Measurements from ENCODE around the gene NIN.

NIN gene

DNA sequence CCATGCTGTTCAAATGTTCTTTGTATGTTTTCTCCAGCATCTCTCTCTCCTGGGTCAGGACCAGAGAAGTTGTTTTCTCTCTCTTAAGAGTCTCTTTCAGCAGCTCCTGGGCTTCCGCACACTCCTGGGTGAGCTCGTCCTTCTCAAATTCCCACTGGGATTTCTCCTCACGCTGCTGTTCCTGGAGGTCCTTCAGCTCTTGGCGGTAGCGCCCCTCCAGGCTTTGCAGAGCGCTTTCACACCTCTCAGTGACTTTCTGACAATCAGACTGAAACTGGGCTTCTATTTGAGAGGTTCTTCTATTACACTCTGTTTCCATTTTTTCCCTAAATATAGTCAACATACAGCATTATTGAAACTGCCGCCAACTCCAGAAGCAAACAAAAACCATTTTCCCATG lies 72.7 kb downstream of the NIN start:
- no peak for DNase-seq

DNA sequence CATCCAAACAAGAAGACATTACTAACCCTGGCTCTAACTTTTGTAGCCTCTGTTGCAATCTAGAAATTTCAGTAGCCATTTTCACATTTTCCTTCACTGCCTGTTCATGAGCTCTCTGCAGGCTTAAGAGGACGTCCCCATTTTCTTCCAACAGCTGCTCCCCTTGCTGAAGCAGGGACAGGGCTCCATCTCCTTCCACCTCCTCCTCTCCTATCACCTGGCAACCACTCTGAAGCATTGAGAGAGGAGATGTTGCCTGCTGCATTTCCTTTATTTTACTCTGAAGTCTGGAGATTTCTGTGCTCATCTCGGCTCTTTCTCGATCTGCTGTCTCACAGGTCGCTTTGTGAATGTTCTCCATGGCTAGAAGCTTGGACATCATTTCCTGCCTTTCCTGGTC lies 73.3 kb downstream of the NIN start:
- no peak for DNase-seq

DNA sequence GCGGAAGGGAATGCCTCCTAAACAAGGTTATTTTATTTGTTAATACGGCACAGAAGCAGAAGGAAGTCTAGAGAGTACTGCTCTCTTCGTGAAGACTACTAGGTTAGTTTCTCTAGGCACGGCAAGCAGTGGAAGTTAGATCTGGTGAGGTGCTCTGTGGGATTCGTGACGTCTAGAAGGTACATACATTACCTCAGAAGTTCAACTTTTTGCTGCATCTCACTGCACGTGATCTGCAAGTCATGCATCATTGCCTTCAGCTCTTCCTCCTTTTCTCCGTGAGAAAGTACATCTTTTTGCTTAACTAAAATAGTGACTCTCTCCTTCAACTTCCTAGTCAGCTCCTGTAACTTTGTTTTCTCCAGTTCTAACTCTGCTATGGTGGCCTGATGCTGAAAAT lies 74.7 kb downstream of the NIN start:
- DNase-seq = no peak

DNA sequence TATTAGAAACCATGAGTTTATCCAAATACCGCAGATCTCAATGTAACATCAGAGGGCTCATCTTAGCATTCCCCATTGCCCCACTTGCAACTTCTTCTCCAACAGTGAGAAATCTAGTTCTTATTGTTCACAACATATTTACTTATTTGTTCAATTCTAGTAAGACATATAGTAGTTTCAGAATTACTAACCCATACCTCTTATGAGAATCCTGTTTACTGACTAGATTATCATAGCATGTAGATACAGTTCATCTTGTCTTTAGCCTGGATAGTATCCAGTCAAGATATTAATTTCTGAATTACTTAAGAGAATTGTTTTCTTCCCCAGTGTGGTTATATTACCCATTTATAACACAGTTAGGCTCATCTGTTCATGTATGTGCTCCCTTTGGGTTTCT lies 80.6 kb downstream of the NIN start:
- DNase-seq = no peak

DNA sequence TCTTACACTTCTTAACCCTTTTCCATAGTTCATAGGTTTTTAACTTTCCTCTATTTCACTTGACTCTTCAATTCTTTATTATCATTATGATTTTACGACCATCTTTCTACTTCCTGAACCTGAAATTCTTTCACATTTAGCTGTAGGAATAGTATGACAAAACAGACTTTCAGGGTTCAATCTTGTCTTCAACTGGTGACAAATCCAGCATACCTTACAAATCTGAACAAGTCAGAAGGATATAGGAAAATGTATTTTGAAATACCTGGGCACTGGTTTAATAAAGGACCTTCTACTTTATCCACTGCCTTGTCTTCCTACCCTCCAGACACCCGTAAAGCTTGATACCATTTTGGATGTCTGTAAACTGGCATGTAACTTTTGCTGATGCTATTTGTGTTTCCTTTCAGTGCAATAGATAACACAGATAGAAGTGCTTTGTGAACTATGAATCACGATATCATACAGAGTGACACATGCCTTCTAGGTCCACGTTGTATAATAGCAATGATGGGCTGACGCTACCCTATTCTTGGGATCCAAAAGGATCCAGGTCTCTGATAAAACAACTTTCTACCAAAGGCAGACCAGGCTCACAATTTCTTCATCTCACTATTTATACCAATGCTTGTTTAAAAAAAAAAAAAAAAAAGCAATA lies 85.4 kb downstream of the NIN start:
- DNase-seq = no peak

DNA sequence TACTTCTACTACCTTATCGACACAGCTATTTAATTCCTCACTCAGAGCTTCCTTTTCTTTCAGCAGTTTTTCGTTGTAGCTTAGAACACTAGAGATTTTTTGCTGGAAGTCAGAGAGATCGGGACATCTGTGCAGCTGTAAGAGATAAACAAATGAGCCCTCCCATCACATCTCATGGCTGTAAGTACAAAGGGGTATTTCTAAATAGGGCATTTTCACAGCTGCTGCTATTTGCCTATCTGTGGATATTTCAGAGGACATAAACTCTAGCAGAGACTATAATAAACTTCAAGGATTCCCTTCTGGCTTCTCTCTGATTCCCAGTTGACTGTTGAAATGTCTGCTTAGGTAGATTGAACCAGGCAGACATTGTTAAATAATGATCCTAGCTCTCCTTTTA lies 86.7 kb downstream of the NIN start:
- no peak for DNase-seq

DNA sequence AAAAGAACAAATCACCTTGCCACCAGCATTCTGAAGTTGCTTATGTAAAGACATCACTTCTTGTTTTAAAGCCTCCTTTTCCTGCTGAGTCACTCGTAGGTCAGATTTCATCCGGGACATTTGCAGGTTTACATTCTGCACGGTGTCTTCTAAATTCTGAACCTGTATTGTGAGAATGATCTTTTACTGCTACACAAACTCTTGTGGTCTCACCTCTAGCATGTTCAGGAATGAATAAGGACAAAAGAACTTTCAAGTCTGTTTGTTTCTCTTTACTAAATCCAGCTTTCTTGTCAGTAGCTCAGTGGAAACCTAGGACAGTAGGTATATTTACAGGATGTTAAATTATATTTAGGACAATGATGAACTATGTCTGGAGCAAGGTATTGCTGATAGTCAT lies 89.4 kb downstream of the NIN start:
- no peak for DNase-seq

DNA sequence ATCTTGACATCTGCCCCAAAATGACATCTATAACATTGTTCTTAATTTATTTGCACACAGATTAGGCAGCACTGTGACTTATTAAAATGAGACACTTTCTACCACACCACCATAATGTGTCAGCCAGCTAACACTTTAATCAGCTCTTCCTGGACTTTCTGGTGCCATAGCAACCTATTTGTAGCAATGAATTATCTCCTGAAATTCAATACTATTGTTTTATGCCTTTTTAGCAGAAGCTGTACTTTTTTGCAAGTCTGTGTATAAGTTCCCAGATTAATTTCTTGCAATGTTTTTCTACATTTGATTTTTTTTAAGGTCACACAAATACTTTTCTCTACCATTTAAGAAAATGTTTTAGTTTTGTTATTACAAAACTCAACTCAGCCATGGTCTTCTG lies 90.1 kb downstream of the NIN start:
- no peak for DNase-seq

DNA sequence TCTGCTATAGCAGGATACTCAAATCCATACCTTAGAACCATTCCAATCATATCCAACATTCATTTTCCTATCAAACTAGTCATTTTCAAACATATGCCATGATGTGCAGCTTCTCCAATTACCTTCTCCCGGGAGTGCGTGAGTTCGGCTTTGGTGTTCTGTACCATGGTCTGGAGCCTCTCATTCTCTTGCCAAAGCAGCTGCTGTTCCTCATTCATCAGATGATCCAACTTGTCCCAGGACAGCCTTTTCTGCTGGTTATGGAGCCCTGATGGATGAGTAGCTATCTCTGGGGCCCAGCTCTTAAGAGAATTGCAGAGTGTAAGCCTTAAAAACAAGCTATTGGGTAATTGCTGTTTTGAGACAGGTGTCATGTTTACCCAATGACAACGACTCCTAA lies 91.8 kb downstream of the NIN start:
- no peak for DNase-seq

DNA sequence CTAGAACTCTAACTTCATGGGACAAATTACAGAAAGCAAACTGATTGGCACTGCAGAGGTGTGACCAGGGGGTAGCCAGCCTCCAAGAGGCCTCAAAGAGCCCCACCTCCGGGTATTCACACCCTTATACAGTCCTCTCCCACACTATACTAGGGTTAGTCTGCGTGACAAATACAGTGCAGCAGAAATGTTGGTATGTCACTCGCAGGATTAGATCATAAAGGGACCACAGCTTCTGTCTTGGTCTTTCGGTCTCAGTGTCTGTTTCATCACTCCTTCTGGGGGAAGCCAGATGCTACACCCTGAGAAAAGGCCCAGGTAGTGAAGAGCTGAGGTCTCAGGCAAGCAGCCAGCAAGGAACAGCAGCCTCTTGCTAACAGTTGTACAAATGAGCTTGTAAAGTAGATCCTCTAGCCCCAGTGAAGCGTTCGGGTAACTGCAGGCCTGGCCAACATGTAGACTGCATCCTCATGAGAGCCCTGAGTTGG lies 94.0 kb downstream of the NIN start:
- no peak for DNase-seq

DNA sequence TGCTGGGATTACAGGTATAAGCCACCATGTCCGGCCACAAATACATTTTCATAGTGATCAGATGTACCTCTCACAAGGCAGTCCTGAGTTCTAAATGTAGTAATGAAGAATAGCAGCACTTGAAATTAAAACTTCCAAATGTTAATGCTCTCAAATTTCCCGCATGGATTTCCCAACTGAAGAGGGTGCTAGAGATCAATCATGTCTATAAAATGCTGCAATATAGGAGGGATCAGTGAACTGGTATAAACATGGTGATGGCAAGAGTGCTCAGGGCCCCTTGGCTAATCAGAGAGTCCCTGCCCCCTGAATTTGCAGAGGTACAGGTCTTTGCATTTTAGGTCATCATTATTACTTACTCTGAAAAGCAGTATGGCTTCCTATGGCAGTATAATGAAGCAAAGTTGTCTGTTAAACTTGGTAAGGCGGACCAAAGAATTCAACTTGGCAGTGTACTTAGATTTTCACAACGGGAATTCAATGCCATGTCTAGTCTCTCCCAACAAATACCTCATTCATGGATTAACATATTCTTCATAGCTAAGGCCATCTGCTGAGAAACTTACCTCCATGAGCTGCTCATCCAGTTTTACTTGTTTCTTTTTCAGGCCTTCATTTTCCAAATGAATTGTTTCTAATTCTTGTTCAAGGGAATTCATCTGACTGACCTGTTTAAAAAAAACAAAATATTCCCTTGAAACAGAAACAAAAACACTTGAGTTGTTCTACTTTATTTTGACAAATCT lies 95.8 kb downstream of the NIN start:
- no peak for DNase-seq

DNA sequence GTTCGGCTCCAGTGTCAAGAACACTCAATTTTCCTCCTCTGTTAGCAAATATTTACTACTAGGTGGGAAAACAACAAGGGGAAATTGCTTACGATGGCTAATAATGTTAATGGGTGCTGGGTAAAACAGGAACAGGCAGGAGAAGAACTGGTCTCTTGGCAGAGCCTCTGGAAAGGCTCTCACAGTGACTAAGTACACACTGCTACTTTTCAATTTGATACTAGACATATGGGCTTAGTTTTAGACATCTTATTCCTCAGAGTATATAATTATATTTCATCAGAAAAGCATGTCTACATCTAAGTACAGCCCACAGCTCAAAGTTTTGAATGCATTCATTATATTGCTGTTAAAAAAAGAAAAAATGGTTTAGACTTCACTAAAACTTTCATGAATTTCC lies 97.5 kb downstream of the NIN start:
- no peak for DNase-seq

DNA sequence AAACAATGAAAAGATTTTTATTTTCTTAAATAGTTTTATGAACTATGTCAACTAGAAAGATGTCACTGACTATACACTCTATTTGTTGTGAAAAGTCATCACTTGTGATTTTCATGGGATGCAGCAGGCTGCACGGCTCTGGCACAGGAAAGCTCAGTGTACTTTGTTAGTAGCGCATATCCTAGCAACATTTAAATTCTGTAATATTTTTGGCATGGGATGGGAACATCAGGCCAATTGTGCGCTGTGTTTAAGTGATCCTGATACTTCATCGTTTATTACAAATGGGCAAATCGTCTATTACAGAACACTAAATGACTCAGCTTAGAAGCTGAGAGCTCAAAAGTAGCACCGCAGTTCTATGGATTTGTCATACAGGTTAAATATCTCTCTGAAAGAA lies 102.1 kb downstream of the NIN start:
- DNase-seq = no peak

DNA sequence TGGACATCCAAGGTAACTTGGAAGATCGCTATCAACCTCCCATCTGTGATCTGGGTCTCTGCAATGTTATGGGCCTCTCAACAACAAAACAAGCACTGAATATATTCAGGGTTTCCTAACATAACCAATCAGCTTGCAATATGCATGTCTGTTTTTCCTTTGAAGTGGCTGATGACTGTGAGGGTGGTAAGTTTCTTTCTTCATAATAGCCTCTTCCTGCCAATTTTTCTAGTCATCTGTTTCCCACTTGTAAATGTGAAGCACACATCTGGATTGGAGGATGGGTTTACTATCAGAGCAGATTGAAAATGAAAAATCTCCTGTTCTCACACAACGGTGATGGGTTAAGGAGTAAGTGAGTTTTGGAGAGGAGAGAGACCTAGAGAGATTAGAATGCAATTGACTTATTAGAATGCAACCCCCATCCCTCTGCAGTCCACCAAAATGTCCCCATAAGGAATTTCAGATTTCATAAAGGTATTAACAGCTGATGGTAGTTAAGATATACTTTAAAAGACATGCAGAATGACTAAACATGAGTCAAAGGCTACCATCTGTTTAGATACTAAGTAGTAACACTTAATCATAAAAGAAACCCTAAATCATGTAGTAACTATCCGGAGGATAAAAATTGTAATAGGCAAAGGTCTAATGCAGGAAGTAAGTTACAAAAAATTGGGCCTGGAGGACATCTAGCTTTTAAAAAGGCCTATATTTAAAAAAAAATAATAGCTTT lies 104.4 kb downstream of the NIN start:
- DNase-seq = no peak

DNA sequence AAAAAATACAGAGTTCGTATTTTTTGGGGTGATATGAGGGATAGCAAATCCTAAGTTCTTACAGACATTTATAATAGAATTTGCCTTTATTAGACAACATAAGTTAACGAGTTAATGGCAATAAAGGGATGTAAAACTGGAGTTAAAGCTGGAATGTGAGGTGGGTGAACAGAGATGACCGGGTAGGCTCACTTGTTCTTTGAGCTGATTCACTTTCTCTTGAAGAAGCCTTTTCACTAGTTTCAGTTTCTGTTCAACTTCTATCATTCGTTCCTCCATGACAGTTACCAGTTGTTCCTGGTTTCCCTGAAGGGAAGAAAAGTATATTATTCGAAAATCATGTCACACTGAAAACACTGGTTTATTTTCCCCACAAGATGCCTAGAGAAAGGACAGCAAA lies 105.2 kb downstream of the NIN start:
- no peak for DNase-seq

DNA sequence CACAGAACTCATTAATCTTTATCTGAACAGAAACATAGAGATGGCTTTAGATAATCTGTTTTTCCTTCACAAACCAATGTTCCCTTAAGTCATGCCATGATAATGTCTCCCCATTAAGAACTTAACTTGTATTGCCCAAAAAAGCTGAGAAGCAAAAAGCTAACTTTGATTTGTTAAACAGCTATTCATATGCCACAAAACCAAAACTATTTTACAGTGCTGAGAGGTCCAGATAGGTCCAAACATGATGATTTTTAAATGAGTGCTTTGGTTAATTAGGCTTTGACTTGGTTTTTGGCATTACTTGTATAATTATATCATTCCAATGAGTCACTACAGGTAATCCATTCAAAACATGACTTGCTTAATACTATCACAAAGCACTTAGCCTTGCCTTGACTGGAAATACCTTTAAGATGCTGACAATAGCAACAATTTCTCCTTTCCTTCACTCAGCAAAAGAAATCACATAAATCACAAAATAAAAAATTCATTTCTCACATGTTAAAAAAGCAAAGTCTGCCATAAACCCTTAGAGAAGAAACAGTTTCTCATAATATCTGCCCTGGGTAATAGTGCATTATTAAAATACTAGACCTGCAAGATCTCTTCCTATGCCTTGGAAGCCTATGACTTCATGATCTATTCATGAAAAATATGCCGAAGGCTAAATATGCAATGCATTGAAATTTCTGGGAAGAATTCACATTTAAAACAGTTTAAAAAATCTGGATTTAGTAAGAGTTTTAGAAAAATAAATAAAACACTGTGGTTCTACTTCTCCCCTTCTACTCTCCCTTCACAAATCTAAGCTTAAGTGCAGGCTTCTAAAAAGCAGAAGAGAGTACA lies 110.8 kb downstream of the NIN start:
- DNase-seq = no peak

DNA sequence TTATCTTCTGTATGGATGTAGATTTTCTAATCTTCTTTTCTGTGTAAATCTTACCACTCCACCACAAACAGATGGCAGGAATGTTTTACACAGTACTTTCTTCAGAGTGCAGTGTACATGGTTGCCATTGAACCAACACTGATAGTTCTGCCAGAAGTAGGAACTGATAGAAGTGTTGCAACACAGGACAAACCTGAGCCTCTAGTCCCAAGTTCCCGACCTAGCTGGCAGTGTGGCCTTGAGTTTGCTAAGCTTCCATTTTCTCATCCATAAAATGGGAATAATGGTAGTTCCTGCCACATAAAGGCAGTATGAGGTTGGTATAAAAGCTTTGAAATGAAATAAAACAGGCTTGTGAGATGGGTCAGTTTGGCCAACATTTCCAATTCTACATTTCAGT lies 112.0 kb downstream of the NIN start:
- no peak for DNase-seq

DNA sequence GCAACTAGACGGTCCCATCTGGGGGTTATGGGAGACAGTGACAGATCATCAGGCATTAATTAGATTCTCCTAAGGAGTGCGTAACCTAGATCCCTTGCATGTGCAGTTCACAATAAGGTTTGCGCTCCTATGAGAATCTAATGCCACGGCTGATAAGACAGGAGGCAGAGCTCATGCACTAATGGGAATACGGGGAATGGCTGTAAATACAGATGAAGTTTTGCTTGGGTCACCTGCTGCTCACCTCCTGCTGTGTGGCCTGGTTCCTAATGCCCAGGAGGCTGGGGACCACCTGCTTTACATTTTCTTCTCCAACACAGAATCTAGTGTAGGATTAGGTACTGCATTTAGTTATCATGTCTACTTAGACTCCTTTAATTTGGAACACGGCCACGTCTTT lies 113.2 kb downstream of the NIN start:
- DNase-seq = no peak

DNA sequence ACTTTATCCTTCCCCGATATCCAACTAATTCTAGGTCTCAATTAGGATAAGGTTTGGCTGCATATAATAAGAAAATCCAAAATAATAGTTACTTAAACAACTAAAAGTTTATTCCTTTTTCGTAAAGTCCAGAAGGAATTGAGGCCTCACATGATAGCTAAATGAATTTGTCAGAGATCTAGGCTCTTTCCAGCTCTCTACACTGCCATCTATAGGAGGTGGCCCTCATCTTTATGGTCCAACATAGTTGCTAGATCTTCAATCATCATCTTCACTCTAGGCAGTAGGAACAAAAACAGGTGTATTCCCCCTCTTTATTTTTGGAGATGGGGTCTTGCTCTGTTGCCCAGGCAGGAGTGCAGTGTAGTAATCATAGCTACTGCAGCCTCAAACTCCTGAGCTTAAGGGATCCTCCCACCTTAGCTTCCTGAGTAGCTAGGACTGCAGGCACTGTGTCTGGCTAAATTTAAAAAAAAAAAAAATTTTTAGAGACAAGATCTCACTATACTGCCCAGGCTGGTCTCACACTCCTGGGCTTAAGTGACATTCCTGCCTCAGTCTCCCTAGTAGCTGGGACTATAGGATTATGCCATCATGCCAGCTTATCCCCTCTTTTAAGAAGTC lies 116.4 kb downstream of the NIN start:
- DNase-seq = peak; percentile 2 to 32

DNA sequence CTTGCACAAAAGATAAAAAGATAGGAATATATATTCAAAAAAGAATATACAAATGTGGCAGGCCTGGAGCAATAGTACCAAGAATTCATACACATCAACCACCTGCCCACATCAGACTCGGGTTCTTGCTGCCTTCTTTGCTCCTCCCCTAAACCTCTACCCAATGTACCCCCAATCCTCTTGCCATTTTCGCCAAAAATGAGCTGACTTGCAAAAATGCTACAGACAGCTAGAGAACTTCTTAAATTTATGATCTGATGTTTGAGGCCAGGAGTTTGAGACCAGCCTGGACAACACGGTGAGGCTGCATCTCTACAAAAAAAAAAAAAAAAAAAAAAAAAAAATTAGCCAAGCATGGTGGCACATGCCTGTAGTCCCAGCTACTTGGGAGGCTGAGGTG lies 119.9 kb downstream of the NIN start:
- DNase-seq = no peak

DNA sequence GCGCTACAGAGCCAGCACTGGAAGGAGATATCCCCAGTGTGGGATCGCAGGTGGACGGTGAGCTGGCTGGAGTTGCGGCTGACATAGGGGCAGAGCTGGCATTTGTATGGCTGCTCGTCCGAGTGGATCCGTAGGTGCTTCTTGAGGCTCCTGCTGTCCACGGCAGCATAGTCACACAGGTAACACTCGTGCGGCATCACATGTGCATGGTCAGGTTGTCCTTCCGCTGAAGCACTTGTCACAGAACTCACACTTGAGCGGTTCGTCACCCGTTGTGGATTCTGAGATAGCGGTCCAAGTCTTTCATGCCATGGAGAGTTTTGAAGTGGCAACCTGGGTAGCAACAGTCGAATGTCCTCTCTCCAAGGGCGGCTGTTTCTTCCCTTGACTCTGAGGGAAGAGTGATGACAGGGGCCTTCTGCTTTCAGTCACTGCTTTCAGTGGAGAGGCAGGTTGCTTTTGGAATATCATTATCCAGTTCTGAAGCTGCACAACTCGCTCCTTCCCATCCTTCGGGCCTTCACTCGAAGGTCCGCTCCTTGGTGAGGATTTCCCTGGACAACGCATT lies 125.9 kb downstream of the NIN start:
- no peak for DNase-seq

DNA sequence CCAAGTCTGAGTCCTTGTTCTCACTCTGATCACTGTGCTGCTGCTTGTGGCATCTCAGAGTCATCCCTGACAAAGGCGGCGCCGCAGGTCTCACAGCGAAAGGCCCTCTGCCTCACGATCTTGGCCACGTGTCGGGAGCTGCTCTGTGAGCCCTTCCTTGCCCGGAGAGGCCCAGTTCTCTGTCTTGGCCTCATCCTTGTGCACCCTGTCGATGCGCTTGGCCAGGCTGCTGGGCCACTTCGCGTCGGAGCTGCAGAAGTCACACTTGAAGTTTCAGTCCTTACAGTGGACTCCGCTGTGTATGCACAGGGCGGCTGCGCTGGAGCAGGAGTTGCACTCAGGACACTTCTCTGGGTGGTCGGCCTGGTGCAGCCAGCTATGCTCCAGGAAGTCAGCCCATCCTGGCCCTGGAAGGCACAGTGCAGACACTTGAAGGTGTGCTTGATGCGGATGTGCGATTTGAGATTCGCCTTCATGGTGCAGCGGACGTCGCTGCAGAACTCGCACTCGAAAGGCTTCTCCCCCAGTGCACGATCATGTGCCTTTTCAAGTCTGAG lies 126.4 kb downstream of the NIN start:
- no peak for DNase-seq

Data from SHP77 (cell line).